Upper lobe of left lung (tissue), 6 donors: ENCODE results near the gene ATF3. TPM values are rescaled to one million over a fixed set of nuclear protein-coding genes. Genes with fewer than 3 reads are reported as not detected.
A peak's percentile ranks its signal among the peaks of the same experiment; 100 is the strongest.

ENCODE experiments used
- ATAC-seq, 2 donors: fragments of 200-7000 bp; cut with Tn5 transposase; one replicate each; pipeline ENCODE4 v1.9.1; 2022; ENCODE audit warnings: mild to moderate bottlenecking in 2 of 2, moderate library complexity in 2 of 2; ENCODE audit not compliant: low FRiP score in 2 of 2
- DNase-seq, 2 donors: peaks; one replicate each; pipeline ENCODE4 v3.0.0-alpha.2; 2019 to 2020
- H3K27ac ChIP-seq, 4 donors: fragments of 200-600 bp; sonication (generic); one replicate each; pipeline ENCODE4 v1.5.1; 2016 to 2019
- H3K27me3 ChIP-seq, 4 donors: fragments of 200-600 bp; sonication (generic); one replicate each; pipeline ENCODE4 v1.5.1; 2017 to 2019
- H3K36me3 ChIP-seq, 4 donors: fragments of 200-600 bp; sonication (generic); one replicate each; pipeline ENCODE4 v1.5.1; 2016 to 2019
- H3K4me1 ChIP-seq, 4 donors: fragments of 200-600 bp; sonication (generic); one replicate each; pipeline ENCODE4 v1.5.1; 2018 to 2019
- H3K4me3 ChIP-seq, 4 donors: fragments of 200-600 bp; sonication (generic); one replicate each; pipeline ENCODE4 v1.5.1; 2017 to 2019; ENCODE audit warnings: mild to moderate bottlenecking in 2 of 4, moderate library complexity in 1 of 4
- H3K9me3 ChIP-seq, 4 donors: fragments of 200-600 bp; sonication (generic); one replicate each; pipeline ENCODE4 v1.5.1; 2018 to 2019
- EP300 ChIP-seq, 4 donors: sonication (generic); formaldehyde crosslinking; IDR thresholded peaks; one replicate each; pipeline ENCODE4 v1.5.1; 2017; ENCODE audit warnings: antibody characterized with exemption in 4 of 4, control low read depth in 2 of 4
- POLR2A ChIP-seq, 4 donors: fragments of 450-650 bp; IDR thresholded peaks; one replicate each; pipeline ENCODE4 v1.5.1; 2016 to 2017; ENCODE audit warnings: antibody characterized with exemption in 4 of 4, mild to moderate bottlenecking in 2 of 4
- POLR2AphosphoS5 ChIP-seq, 2 donors: sonication (generic); formaldehyde crosslinking; IDR thresholded peaks; one replicate each; pipeline ENCODE4 v1.5.1; 2017; ENCODE audit warnings: antibody characterized with exemption in 2 of 2
- WGBS, 2 donors: methylation state at CpG; one replicate each; pipeline ENCODE4 v1.1.5; 2017 to 2018; 5-methylcytosine and 5-hydroxymethylcytosine counted together
- total RNA-seq, 6 donors: library from RNA; depleted of rRNA in 4 of 6; stranded (reverse); fragments of >200 nt in 4 of 6; gene quantifications; one replicate each; pipeline versions ENCODE4 v1.1.0 to v1.2.1, GENCODE V29; 2016 to 2021
- TF ChIP-seq, protein P1 (sequence below), 6 experiments: fragments of 450-650 bp in 4 of 6; fragments of 200-600 bp in 2 of 6; sonication (generic) in 2 of 6; IDR thresholded peaks; one replicate each; pipeline ENCODE4 v1.5.1; 2016 to 2019; ENCODE audit warnings: antibody characterized with exemption in 6 of 6
- donor health status: DM: no; HTN: no; CAD: no; lungs with moderate emphysema.
- donor health status: DM: no; HTN: yes; CAD: no; lungs with severe emphysema.

ATF3 gene
- total RNA-seq, 6 donors from 2014 or later = 7.3 to 69.3 (median 21.2) TPM

DNA sequence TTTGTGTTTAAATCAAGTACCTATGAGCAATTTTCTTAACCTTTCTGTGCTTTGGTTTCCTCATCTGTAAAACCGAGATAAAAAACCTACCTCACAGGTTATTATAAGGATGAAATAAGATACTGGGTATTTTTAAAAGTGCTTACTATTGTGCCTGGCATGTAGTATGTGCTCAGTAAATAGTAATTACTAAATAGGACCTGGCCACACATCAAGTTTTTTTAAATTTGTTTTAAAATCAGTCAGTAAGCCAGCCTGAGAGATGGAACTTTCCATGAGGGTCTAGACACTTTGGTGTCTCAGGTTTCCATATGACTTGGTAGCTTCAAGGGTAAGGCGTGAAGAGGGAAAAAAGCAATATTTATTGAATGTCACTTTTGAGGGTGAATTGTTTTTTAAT is 7.0 kb upstream of the ATF3 start:
- ATAC-seq = no peak
- Histone ChIP-seq H3K4me1 (peaks cover 9 to 13% (median 10%) of the 10 kb centered on the region in 4 donors), H3K4me3 (no peak overlapping the region), H3K27me3 (peaks cover 0 to 1% (median 0%) of the 10 kb centered on the region in 4 donors), H3K36me3 (no peaks in the 10 kb centered on the region), H3K9me3 (no peaks in the 10 kb centered on the region), H3K27ac (no peak overlapping the region)
- DNase-seq = no peak
- WGBS, 2 donors = 81 to 85% methylated on average over 2 of the region's 2 CpGs
- TF ChIP-seq POLR2AphosphoS5 (IDR thresholded peaks at IDR 0.05) (no peak), POLR2A (IDR thresholded peaks at IDR 0.05) (no peak), EP300 (IDR thresholded peaks at IDR 0.05) (no peak)
- TF ChIP-seq, protein P1, sequence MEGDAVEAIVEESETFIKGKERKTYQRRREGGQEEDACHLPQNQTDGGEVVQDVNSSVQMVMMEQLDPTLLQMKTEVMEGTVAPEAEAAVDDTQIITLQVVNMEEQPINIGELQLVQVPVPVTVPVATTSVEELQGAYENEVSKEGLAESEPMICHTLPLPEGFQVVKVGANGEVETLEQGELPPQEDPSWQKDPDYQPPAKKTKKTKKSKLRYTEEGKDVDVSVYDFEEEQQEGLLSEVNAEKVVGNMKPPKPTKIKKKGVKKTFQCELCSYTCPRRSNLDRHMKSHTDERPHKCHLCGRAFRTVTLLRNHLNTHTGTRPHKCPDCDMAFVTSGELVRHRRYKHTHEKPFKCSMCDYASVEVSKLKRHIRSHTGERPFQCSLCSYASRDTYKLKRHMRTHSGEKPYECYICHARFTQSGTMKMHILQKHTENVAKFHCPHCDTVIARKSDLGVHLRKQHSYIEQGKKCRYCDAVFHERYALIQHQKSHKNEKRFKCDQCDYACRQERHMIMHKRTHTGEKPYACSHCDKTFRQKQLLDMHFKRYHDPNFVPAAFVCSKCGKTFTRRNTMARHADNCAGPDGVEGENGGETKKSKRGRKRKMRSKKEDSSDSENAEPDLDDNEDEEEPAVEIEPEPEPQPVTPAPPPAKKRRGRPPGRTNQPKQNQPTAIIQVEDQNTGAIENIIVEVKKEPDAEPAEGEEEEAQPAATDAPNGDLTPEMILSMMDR (IDR thresholded peaks at IDR 0.05) = no peak

GRCh38 chr1:212605441-212606394 is 2.8 kb upstream of the ATF3 start:
- no peak for ATAC-seq
- Histone ChIP-seq H3K4me1 (peaks cover 29 to 39% (median 34%) of the 10 kb centered on the region in 4 donors), H3K9me3 (no peaks in the 10 kb centered on the region), H3K4me3 (peak overlapping the region in 2 of 4 donors; percentile 63 to 73), H3K27me3 (peaks cover 0 to 7% (median 2%) of the 10 kb centered on the region in 4 donors), H3K27ac (peak overlapping the region; percentile 91 to 99 (median 98)), H3K36me3 (no peaks in the 10 kb centered on the region)
- TF ChIP-seq, protein P1 (IDR thresholded peaks at IDR 0.05) = peak in 1 of 6 experiments; percentile 16
- TF ChIP-seq POLR2AphosphoS5 (IDR thresholded peaks at IDR 0.05) (no peak), POLR2A (IDR thresholded peaks at IDR 0.05) (no peak), EP300 (IDR thresholded peaks at IDR 0.05) (no peak)
- no peak for DNase-seq
- 11% methylated on average over 9 of the region's 9 CpGs for WGBS, 2 donors

- H3K4me1 ChIP-seq = peaks cover 33 to 47% (median 37%) of the 10 kb centered on the region in 4 donors
- peaks cover 0 to 7% (median 2%) of the 10 kb centered on the region in 4 donors for H3K27me3 ChIP-seq
- peak; percentile 86 to 95 for DNase-seq
- peak in 2 of 4 donors; percentile 32 to 35 for TF ChIP-seq EP300 (IDR thresholded peaks at IDR 0.05)
- peak in 3 of 4 donors; percentile 50 to 96 (median 81) for TF ChIP-seq POLR2A (IDR thresholded peaks at IDR 0.05)
- TF ChIP-seq POLR2AphosphoS5 (IDR thresholded peaks at IDR 0.05) = peak; percentile 61 to 83
- TF ChIP-seq, protein P1 (IDR thresholded peaks at IDR 0.05) = peak in 3 of 6 experiments; percentile 13 to 60 (median 59)
- peak; percentile 28 to 70 for ATAC-seq
- no peaks in the 10 kb centered on the region for H3K36me3 ChIP-seq
- peak overlapping the region; percentile 91 to 99 (median 98) for H3K27ac ChIP-seq
- H3K9me3 ChIP-seq = no peaks in the 10 kb centered on the region
- peak overlapping the region; percentile 5 to 73 (median 60) for H3K4me3 ChIP-seq
- 1 to 3% methylated on average over 21 to 48 of the region's 49 CpGs for WGBS, 2 donors
These were observed 2.0 kb upstream of the ATF3 start for GRCh38 chr1:212606395-212607205.

DNA sequence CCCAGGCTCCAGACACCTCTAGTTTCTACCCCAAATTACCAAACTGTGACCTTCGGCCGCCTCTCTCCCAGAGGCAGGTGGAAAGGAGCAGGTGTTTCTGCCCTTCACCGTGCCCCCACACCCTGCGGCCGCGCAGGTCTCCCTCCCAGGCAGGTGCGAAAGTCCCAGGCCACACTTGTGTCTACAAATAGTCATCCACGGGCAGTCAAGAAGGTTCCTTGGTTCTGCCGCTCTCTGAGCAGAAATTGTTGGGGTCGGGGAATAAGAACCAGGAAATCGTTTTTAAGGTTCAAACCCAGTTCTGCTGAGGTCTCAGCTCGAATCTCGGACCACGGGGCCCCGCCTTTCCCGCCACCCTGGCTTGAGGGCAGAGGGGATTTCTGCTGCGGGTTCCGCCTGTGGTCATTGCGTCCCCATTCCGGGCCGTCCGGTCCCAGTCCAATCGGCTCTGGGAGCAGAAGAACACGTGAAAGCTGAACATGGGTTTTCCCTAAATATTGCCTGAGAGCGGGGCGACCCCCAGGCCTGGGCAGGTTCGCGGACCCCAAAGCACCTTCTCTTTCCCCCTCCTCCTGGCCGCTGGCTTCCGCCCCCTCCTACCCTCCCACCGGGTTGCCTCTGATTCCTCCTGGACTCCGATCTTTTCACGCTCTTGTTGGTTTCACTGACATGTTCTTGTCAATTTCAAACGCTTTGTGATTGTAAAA is 1.2 kb upstream of the ATF3 start:
- 1% methylated on average over 10 to 34 of the region's 34 CpGs for WGBS, 2 donors
- Histone ChIP-seq H3K36me3 (no peaks in the 10 kb centered on the region), H3K27ac (peak overlapping the region; percentile 91 to 99 (median 98)), H3K4me3 (peak overlapping the region; percentile 30 to 73 (median 60)), H3K9me3 (no peaks in the 10 kb centered on the region), H3K27me3 (peaks cover 0 to 7% (median 2%) of the 10 kb centered on the region in 4 donors), H3K4me1 (peaks cover 33 to 53% (median 37%) of the 10 kb centered on the region in 4 donors)
- TF ChIP-seq EP300 (IDR thresholded peaks at IDR 0.05) (no peak), POLR2AphosphoS5 (IDR thresholded peaks at IDR 0.05) (no peak), POLR2A (IDR thresholded peaks at IDR 0.05) (peak in 1 of 4 donors; percentile 10)
- TF ChIP-seq, protein P1 (IDR thresholded peaks at IDR 0.05) = peak in 1 of 6 experiments; percentile 8
- peak in 1 of 2 donors; percentile 25 for ATAC-seq
- peak; percentile 51 to 86 for DNase-seq
